MM.1S (cell line): Measurements from ENCODE around the gene CARNS1.

ENCODE experiments used
- DNase-seq: peaks from one replicate; pipeline ENCODE4 v3.0.0-alpha.2; 2015
- H2AFZ ChIP-seq: fragments of 300-600 bp; sonication (generic); 2 replicates; pipeline ENCODE4 v1.6.0; 2016; ENCODE audit warnings: antibody characterized with exemption, low read length
- H3F3A ChIP-seq: fragments of 300-600 bp; sonication (generic); 2 replicates; pipeline ENCODE4 v1.6.1; 2016; ENCODE audit warnings: mild to moderate bottlenecking, antibody characterized with exemption, low read length, moderate library complexity, mixed read lengths; ENCODE audit not compliant: insufficient read depth
- H3K27ac ChIP-seq: fragments of 300-600 bp; sonication (generic); 2 replicates; pipeline ENCODE4 v1.5.1; 2016; ENCODE audit warnings: mild to moderate bottlenecking, low read length
- H3K27me3 ChIP-seq: fragments of 300-600 bp; sonication (generic); replicated peaks from 2 replicates; pipeline ENCODE4 v1.6.0; 2016; ENCODE audit warnings: low read length; ENCODE audit not compliant: insufficient read depth
- H3K36me3 ChIP-seq: fragments of 300-600 bp; sonication (generic); replicated peaks from 2 replicates; pipeline ENCODE4 v1.6.1; 2016; ENCODE audit warnings: mild to moderate bottlenecking, low read length, mixed read lengths; ENCODE audit not compliant: insufficient read depth
- H3K4me1 ChIP-seq: fragments of 300-600 bp; sonication (generic); 2 replicates; pipeline ENCODE4 v1.6.1; 2016; ENCODE audit warnings: low read length, mixed read lengths
- H3K4me2 ChIP-seq: fragments of 300-600 bp; sonication (generic); 2 replicates; pipeline ENCODE4 v1.6.0; 2016; ENCODE audit warnings: low read depth, low read length
- H3K4me3 ChIP-seq: fragments of 300-600 bp; sonication (generic); 2 replicates; pipeline ENCODE4 v1.5.1; 2016; ENCODE audit warnings: low read length, mixed read lengths
- H3K79me2 ChIP-seq: fragments of 300-600 bp; sonication (generic); 2 replicates; pipeline ENCODE4 v1.6.1; 2016; ENCODE audit warnings: mixed run types, low read length, mixed read lengths
- H3K9ac ChIP-seq: fragments of 300-600 bp; sonication (generic); 2 replicates; pipeline ENCODE4 v1.6.1; 2016; ENCODE audit warnings: low read length, mixed read lengths
- H3K9me2 ChIP-seq: fragments of 300-600 bp; sonication (generic); replicated peaks from 2 replicates; pipeline ENCODE4 v1.6.1; 2016; ENCODE audit warnings: mild to moderate bottlenecking, low read length, mixed read lengths; ENCODE audit not compliant: insufficient read depth
- H3K9me3 ChIP-seq: fragments of 300-600 bp; sonication (generic); replicated peaks from 2 replicates; pipeline ENCODE4 v1.6.1; 2016; ENCODE audit warnings: mild to moderate bottlenecking, low read length, mixed read lengths; ENCODE audit not compliant: insufficient read depth
- H4K20me1 ChIP-seq: fragments of 300-600 bp; sonication (generic); 2 replicates; pipeline ENCODE4 v1.6.1; 2016; ENCODE audit warnings: mild to moderate bottlenecking, low read length, moderate library complexity, mixed read lengths; ENCODE audit not compliant: insufficient read depth
- EZH2 ChIP-seq: fragments of 300-600 bp; sonication (generic); optimal IDR thresholded peaks from 2 replicates; pipeline ENCODE3; 2017; ENCODE audit warnings: low read depth, mild to moderate bottlenecking, antibody characterized with exemption, low read length, mixed read lengths
- EZH2phosphoT487 ChIP-seq: fragments of 300-600 bp; sonication (generic); IDR thresholded peaks from 2 replicates; pipeline ENCODE4 v1.6.1; 2018; ENCODE audit warnings: antibody characterized with exemption, low read length
- TF ChIP-seq, protein P1 (sequence below): fragments of 300-600 bp; sonication (generic); IDR thresholded peaks from 2 replicates; pipeline ENCODE4 v1.5.1; 2016; ENCODE audit warnings: antibody characterized with exemption, low read length, mixed read lengths

CARNS1 gene

DNA sequence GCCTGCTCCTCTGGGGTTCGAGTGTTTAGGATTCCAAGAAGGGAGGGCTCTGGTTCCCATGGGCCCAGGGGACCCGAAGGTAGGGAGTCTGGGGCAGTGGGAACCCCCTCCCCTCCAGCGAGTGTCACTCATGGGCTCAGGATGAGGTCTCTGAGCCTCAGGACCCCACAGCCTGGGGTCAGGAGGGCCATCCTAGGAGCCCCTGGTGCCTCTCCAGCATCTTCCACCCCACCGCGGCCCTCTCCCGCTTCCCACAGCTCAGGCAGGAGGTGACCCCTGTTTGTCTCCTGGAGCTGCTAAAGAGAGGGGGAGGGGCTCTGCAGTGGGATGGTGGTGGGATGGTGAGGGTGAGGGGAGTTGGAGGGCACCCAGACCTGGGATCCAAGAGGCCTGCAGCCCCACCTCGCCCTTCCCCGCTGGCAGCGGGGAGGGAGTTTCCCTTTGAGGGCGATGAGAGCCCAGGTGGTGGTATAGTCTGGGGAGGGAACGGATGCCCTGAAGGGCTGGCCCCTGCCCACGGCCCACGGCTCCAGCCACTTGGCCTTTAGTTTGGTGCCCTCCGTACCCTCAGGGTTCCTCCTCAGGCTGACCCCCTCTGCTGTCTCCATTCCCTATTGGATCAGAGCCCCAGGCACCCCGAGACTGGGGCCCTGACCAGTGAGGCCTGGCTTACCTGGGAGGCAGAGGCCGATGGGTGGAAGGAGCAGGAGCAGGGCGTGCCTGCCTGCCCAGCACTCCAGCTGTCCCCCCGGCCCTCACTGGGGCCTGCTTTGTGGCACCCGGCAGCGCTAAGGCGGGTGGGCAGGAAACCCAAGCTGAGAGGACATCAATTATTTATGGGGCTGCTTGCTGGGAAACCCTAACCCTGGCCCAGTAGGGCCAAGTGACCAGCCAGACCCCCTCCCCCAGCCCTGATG lies 38.6 kb downstream of the CARNS1 start:
- no peak for TF ChIP-seq EZH2phosphoT487
- TF ChIP-seq, protein P1, sequence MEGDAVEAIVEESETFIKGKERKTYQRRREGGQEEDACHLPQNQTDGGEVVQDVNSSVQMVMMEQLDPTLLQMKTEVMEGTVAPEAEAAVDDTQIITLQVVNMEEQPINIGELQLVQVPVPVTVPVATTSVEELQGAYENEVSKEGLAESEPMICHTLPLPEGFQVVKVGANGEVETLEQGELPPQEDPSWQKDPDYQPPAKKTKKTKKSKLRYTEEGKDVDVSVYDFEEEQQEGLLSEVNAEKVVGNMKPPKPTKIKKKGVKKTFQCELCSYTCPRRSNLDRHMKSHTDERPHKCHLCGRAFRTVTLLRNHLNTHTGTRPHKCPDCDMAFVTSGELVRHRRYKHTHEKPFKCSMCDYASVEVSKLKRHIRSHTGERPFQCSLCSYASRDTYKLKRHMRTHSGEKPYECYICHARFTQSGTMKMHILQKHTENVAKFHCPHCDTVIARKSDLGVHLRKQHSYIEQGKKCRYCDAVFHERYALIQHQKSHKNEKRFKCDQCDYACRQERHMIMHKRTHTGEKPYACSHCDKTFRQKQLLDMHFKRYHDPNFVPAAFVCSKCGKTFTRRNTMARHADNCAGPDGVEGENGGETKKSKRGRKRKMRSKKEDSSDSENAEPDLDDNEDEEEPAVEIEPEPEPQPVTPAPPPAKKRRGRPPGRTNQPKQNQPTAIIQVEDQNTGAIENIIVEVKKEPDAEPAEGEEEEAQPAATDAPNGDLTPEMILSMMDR = no peak
- TF ChIP-seq EZH2 = no peak
- H3K4me2 ChIP-seq = no peak overlapping the region
- no peaks in the 10 kb centered on the region for H3K27me3 ChIP-seq
- H3K27ac ChIP-seq = no peak overlapping the region
- no peaks in the 10 kb centered on the region for H3K36me3 ChIP-seq
- DNase-seq = no peak
- H3F3A ChIP-seq = peaks cover 5% of the 10 kb centered on the region
- H4K20me1 ChIP-seq = no peaks in the 10 kb centered on the region
- H3K4me3 ChIP-seq = no peak overlapping the region
- peaks cover 6% of the 10 kb centered on the region for H3K4me1 ChIP-seq
- no peak overlapping the region for H3K9ac ChIP-seq
- no peak overlapping the region for H2AFZ ChIP-seq
- no peaks in the 10 kb centered on the region for H3K9me3 ChIP-seq
- no peaks in the 10 kb centered on the region for H3K79me2 ChIP-seq
- no peaks in the 10 kb centered on the region for H3K9me2 ChIP-seq

DNA sequence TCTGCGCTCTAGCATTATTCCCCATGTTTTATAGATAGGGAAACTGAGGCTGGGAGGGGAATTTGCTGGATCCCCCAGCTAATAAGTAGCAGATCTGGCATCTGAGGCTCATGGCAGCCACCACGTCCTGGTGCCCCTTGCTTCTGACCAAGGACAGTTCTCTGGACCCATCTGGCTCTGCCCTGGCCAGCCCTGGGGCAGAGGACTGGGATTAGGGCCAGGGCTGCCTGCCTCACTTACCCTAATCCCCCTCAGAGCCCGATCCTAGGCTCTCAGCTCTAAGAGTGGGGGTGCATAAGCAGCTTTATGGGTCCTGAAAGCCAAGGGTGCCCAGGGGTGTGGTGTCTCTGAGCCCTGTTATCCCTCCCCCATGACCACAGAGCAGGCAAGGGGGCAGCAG lies 39.6 kb downstream of the CARNS1 start, which contains the start of gene CABP4:
Gene CABP4, plus strand, starts transcription at position 301 of the 400 bp plus-strand sequence. Its CDS starts 70 bp downstream, at position 371.
- H3K9me2 ChIP-seq = no peaks in the 10 kb centered on the region
- no peak within 1 kb of the TSS for H3K4me3 ChIP-seq
- TF ChIP-seq, protein P1 = no peak
- TF ChIP-seq EZH2 (no peak), EZH2phosphoT487 (no peak)
- H3F3A ChIP-seq = peaks cover 4% of the 10 kb centered on the region
- no peak within 1 kb of the TSS for H3K27ac ChIP-seq
- H2AFZ ChIP-seq = no peak within 1 kb of the TSS
- no peak within 1 kb of the TSS for H3K9ac ChIP-seq
- no peaks in the 10 kb centered on the region for H3K36me3 ChIP-seq
- DNase-seq = no peak
- no peaks in the 10 kb centered on the region for H3K79me2 ChIP-seq
- no peaks in the 10 kb centered on the region for H4K20me1 ChIP-seq
- H3K9me3 ChIP-seq = no peaks in the 10 kb centered on the region
- no peaks in the 10 kb centered on the region for H3K27me3 ChIP-seq
- 0 out of 2 replicates have a peak, but pooled peaks cover 5% of the 10 kb centered on the region for H3K4me1 ChIP-seq
- H3K4me2 ChIP-seq = no peak within 1 kb of the TSS

DNA sequence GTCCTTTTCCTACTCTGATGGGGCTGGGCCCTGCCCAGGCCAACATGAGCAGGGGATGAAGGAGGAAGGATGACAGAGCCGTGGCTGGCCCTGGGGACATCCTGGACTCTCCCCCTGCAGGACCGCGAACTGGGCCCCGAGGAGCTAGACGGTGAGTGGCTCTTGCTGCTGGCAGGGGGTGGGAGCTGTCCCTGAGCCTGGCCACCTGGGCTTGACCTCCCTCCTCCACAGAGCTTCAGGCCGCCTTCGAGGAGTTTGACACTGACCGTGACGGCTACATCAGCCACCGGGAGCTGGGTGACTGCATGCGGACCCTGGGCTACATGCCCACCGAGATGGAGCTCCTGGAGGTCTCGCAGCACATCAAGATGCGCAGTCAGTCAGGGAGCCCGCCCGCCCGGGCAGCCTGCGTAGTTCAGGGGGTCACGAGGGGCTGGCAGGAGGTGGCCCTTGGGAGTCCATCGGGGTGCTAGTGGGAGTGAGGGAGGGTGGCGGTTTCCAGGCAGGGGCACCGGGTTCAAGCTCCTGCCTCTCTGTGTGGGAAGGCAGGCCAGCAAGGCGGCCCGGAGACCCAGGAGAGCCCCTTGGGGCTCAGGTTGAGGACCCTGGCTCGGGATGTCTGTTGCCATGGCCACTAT lies 40.7 kb downstream of the CARNS1 start:
- H3K9ac ChIP-seq = no peak overlapping the region
- no peak overlapping the region for H3K4me2 ChIP-seq
- no peaks in the 10 kb centered on the region for H3K9me2 ChIP-seq
- H3K36me3 ChIP-seq = no peaks in the 10 kb centered on the region
- H3K27me3 ChIP-seq = no peaks in the 10 kb centered on the region
- no peak overlapping the region for H3K4me3 ChIP-seq
- peaks cover 7% of the 10 kb centered on the region for H3F3A ChIP-seq
- 0 out of 2 replicates have a peak, but pooled peaks cover 5% of the 10 kb centered on the region for H3K4me1 ChIP-seq
- H3K27ac ChIP-seq = no peak overlapping the region
- DNase-seq = no peak
- no peak overlapping the region for H2AFZ ChIP-seq
- no peaks in the 10 kb centered on the region for H3K9me3 ChIP-seq
- no peaks in the 10 kb centered on the region for H3K79me2 ChIP-seq
- no peaks in the 10 kb centered on the region for H4K20me1 ChIP-seq
- TF ChIP-seq, protein P1 = no peak
- no peak for TF ChIP-seq EZH2phosphoT487
- TF ChIP-seq EZH2 = no peak
